VCaP (cell line): ENCODE results near the gene JARID2.

ENCODE experiments used
- H3K27ac ChIP-seq: fragments of 450-650 bp; 2 replicates; pipeline ENCODE4 v1.5.1; 2017
- CTCF ChIP-seq: fragments of 450-650 bp; conservative IDR thresholded peaks from 2 replicates; pipeline ENCODE4 v1.5.1; 2017; ENCODE audit warnings: mild to moderate bottlenecking, moderate library complexity

The JARID2 gene

DNA sequence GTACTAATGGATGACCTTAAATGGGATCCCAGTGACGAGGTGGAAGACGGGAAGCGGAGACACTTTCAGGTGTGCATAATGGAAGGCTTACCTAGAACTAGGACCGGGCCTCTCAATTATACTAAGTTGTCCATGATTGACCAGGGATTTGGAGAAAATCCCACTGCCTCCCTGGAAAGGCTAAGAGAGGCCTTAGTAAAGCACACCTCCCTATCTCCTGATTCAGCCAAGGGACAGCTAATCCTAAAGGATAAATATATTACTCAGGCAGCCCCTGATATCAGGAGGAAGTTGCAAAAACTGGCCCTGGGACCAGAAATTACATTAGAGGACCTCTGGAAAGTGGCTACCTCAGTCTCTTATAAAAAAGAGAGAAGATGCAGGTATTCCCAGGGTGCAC lies 93.2 kb downstream of the JARID2 start:
- TF ChIP-seq CTCF: no peak
- no peak overlapping the region for H3K27ac ChIP-seq

- no peak overlapping the region for H3K27ac ChIP-seq
- TF ChIP-seq CTCF: no peak
Observed at GRCh38 chr6:15340105-15340601, 94.3 kb downstream of the JARID2 start.

GRCh38 chr6:15340775-15341174 lies 94.9 kb downstream of the JARID2 start:
- H3K27ac ChIP-seq: no peak overlapping the region

GRCh38 chr6:15341311-15342001 lies 95.6 kb downstream of the JARID2 start:
- H3K27ac ChIP-seq: no peak overlapping the region
- no peak for TF ChIP-seq CTCF

More at GRCh38 chr6:15340775-15341174, 94.9 kb downstream of the JARID2 start:
- TF ChIP-seq CTCF: no peak

- no peak for TF ChIP-seq CTCF
- no peak overlapping the region for H3K27ac ChIP-seq
Observed at GRCh38 chr6:15342114-15342513, 96.2 kb downstream of the JARID2 start.

DNA sequence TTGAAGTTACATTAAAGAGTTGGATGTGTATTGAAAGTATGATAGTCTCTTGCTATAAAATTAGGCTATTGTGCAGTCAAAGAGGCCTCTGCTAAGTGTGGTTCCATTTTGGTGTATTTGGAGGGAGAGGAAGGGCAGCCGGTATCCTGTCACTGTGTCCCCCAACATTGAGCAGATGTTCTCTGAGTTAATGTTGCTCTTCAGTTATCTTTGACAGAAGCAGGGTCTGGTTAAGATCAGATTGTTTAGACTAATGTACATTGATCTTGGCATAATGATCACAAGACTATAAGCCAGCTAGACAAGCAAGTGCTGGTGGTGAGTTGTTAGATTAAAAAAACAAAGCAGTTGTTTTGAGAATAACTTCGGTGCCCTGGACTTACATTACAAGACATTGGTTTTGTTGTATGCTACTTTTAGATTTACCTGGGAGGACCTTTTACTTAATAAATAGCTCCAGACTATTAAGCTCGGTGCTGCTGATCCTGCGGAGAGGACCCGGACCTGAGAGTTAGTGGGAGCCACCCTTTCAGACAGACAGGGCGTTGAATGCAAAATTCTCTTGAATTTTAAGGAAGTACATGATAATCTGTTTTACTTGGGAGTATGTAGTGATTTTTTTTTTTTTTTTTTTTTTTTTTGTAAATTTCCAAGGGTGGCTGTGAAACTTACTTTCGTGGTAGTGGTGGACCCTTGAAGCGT lies 97.8 kb downstream of the JARID2 start:
- TF ChIP-seq CTCF: no peak
- no peak overlapping the region for H3K27ac ChIP-seq

DNA sequence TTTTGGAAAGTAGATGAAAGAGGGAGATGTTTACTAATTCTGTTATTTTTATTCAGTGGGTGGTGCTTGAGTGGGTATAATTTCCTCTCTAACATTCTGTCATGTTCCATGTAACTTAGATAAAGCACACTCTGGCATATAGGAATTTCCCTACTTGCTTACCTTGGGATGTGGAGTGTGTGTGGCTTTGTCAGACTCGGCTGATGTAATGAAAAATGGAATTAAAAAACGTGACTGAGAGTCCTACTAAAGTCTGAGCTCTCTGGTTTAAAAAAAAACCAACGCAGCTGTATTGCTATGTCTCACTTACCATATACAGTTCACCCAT lies 98.3 kb downstream of the JARID2 start:
- H3K27ac ChIP-seq: no peak overlapping the region

More for the DNA sequence above, 98.3 kb downstream of the JARID2 start:
- no peak for TF ChIP-seq CTCF
